GM23248 (cell line): ENCODE data around the gene IRF6.

ENCODE experiments used
- EZH2 ChIP-seq: fragments of 200-600 bp; sonication (generic); IDR thresholded peaks from 2 replicates; pipeline ENCODE4 v1.6.1; 2018; ENCODE audit warnings: antibody characterized with exemption, mild to moderate bottlenecking; ENCODE audit not compliant: insufficient read depth, poor library complexity, severe bottlenecking
- EZH2phosphoT487 ChIP-seq: fragments of 200-600 bp; sonication (generic); IDR thresholded peaks from 2 replicates; pipeline ENCODE4 v1.6.1; 2018; ENCODE audit warnings: antibody characterized with exemption, moderate library complexity, mild to moderate bottlenecking, low read depth; ENCODE audit not compliant: insufficient read depth

GRCh38 chr1:209816923-209817322 lies 11.0 kb upstream of the IRF6 start:
- no peak for TF ChIP-seq EZH2phosphoT487
- TF ChIP-seq EZH2: no peak
